ENCODE data around the gene SPRED2. TPM values are rescaled to one million over a fixed set of nuclear protein-coding genes. Genes with fewer than 3 reads are reported as not detected.
A peak's percentile ranks its signal among the peaks of the same experiment; 100 is the strongest.

SPRED2 gene, protein sequence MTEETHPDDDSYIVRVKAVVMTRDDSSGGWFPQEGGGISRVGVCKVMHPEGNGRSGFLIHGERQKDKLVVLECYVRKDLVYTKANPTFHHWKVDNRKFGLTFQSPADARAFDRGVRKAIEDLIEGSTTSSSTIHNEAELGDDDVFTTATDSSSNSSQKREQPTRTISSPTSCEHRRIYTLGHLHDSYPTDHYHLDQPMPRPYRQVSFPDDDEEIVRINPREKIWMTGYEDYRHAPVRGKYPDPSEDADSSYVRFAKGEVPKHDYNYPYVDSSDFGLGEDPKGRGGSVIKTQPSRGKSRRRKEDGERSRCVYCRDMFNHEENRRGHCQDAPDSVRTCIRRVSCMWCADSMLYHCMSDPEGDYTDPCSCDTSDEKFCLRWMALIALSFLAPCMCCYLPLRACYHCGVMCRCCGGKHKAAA
- polyA plus RNA-seq, result 0.94 TPM

DNA sequence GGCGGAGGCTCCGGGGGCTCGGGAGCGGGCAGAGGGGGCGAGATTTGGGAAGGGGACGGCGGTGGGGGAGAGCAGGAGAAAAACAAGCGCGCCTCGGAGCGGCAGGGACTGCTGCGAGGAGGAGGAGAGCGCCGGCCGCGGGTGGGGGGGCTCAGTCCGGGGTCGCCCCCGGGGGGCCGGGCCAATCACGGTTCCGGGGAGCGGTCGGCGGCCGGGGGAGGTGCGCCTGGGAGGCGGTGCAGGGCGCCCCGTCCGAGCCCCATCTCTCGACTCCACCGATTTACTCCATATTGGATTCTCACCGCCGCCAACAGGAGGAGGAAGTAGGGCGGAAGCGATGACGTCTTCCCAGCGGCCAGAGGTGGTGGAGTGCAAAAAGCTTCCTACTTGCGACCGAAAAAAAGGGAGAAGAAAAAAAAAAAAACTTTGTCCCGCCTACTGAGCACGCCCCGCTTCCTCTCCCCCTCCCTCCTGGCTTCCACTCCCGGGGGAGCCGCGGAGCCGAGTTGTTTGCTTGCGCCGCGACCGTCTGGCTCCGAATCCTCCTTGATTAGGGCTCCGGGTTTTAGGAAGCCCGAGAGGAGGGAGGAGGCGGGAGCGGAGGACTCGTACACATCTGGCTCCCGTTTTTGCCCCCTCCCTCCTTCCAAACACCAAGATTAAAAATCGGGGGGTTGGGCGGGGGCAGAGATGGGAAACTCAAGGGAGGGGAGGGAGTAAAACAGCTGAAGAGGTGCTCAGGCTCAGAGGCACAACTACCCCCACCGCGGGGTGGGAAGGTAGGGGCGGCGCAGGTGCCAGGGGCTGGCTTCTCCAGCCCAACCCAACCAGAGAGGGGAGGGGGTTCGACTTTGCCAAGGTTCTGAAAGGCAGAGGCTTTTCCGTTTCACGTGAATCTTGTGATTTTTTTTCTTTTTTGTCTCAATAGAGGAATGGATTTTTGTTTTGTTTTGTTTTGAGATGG, at the start of gene SPRED2:
Gene SPRED2 (minus strand): TSS at position 373 of the 964 bp plus-strand sequence. CDS start 612 bp downstream, outside the sequence.
- H3K27me3 Mint-ChIP-seq, result peaks cover 36% of the 10 kb centered on the region
- peak within 1 kb of the TSS; percentile 85 to 97 (median 95) for H3K4me3 Mint-ChIP-seq
- H3K36me3 Mint-ChIP-seq, result no peaks in the 10 kb centered on the region
- peak within 1 kb of the TSS; percentile 62 to 74 (median 71) for H3K27ac Mint-ChIP-seq
- H3K4me1 Mint-ChIP-seq, result peaks cover 6 to 12% (median 9%) of the 10 kb centered on the region in 3 donors
- no peaks in the 10 kb centered on the region for H3K9me3 Mint-ChIP-seq

DNA sequence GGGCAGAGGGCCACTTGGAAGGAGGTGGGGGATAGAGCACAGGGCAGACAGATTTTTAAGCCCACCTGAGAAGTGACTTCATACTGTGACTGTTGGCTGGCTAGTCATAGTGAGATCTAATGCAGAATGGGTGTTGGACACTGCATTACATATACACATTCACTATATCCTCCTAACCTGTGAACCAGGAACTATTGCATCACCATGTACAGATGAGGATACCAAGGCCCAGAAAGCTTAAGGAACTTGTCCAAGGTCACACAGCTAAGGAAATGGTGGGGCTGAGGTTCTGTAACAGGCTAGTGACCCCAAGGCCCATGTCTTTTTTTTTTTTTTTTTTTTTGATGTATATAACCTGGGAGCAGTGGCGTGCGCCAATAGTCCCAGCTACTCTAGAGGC, 49.6 kb upstream of the SPRED2 start:
- Mint-ChIP-seq H3K27me3 (peaks cover 14% of the 10 kb centered on the region), H3K9me3 (peaks cover 0 to 5% (median 1%) of the 10 kb centered on the region in 3 donors), H3K36me3 (no peaks in the 10 kb centered on the region), H3K4me3 (no peak overlapping the region), H3K4me1 (no peaks in the 10 kb centered on the region), H3K27ac (no peak overlapping the region)

DNA sequence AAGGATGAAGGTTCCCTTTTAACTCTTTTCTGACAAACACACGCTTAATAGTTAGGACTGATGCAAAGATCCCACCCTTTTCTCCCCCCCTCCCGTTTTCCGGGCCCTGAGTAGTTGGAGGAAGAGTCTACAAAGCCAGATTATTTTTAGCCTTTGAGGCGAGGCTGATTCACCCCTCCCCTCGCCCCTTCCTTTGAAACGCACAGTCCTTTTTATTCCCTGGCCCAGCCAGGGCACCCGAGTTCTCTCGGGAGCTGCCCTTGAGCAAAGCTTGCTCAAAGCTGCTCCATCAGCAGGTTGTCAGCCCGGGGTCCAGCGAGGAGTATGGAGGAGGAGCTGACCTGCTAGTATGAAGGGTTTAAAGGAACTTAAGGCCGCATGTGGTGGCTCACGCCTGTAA, 47.1 kb upstream of the SPRED2 start:
- Mint-ChIP-seq H3K9me3 (peaks cover 3 to 9% (median 4%) of the 10 kb centered on the region in 3 donors), H3K27me3 (peaks cover 11% of the 10 kb centered on the region), H3K4me3 (no peak overlapping the region), H3K4me1 (no peaks in the 10 kb centered on the region), H3K36me3 (no peaks in the 10 kb centered on the region), H3K27ac (peak overlapping the region in 1 of 3 donors; percentile 53)

DNA sequence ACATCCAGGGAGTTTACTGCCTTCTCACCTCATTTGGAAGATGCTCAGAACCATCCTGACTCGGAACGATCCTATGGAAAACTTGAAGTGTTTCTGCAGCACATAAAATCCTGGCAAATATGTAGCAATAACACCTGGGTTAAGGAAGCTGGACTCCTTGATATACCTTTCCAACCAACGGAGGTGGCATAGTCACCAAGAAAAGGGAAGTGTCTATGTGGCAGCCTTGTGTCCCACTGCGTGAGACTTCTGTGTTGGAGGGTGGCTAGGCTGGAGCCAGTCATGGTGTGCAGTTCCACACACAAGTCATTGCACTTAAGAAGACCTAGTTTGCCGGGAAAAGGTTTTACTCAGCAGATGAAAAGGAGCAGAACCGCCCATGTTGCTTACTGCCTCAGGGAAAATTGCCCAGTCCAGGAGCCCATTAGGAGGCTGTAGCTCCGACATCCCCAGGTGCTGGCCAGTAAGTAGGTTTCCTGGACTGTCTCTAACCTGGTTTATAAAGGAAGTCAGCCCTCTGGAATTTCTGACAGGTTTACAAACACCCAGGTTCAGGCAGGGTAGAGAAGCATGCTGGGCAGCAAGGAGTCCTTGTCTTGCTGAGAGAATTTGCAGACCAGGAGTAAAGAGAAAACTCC, 46.2 kb upstream of the SPRED2 start:
- Mint-ChIP-seq H3K4me1 (no peaks in the 10 kb centered on the region), H3K27me3 (peaks cover 6% of the 10 kb centered on the region), H3K9me3 (peaks cover 4 to 15% (median 8%) of the 10 kb centered on the region in 3 donors), H3K36me3 (no peaks in the 10 kb centered on the region), H3K27ac (peak overlapping the region in 1 of 3 donors; percentile 63), H3K4me3 (no peak overlapping the region)

DNA sequence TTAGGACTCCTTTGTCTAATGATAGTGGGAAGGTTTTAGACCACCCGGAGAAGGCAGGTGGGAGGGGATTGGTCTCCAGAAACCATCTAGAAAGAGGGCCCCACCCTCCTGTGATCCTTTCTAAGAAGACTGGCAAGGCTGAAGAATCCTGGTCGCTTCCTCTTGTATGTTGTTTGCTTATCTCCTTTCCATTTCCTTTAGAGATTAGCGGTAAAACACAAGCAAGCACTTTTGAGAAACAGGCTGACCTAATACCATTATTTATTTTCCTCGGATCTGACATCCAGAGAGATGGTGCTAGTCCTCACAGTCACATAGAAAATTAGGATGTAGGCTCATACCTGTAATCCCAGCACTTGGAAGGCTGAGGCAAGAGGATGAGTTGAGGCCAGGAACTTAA, 45.2 kb upstream of the SPRED2 start:
- peaks cover 5% of the 10 kb centered on the region for H3K27me3 Mint-ChIP-seq
- no peak overlapping the region for H3K27ac Mint-ChIP-seq
- H3K9me3 Mint-ChIP-seq, result peaks cover 4 to 18% (median 8%) of the 10 kb centered on the region in 3 donors
- H3K4me3 Mint-ChIP-seq, result no peak overlapping the region
- no peaks in the 10 kb centered on the region for H3K36me3 Mint-ChIP-seq
- no peaks in the 10 kb centered on the region for H3K4me1 Mint-ChIP-seq

DNA sequence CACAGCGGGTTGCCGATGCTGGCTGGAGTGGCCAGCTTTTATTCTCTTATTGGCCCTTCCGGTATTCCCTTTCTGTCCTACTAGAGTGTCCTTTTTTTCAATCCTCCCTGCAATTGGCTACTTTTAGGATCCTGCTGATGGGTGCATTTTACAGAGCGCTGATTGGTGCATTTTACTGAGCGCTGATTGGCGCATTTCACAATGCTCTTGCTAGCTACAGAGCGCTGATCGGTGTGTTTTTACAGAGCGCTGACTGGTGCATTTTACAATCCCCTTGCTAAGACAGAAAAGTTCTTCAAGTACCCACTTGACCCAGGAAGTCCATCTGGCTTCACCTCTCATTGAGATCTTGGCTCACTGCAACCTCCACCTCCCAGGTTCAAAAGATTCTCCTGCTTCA, 44.4 kb upstream of the SPRED2 start:
- Mint-ChIP-seq H3K4me3 (no peak overlapping the region), H3K36me3 (no peaks in the 10 kb centered on the region), H3K27ac (no peak overlapping the region), H3K27me3 (peaks cover 5% of the 10 kb centered on the region), H3K9me3 (peaks cover 4 to 18% (median 8%) of the 10 kb centered on the region in 3 donors), H3K4me1 (no peaks in the 10 kb centered on the region)

DNA sequence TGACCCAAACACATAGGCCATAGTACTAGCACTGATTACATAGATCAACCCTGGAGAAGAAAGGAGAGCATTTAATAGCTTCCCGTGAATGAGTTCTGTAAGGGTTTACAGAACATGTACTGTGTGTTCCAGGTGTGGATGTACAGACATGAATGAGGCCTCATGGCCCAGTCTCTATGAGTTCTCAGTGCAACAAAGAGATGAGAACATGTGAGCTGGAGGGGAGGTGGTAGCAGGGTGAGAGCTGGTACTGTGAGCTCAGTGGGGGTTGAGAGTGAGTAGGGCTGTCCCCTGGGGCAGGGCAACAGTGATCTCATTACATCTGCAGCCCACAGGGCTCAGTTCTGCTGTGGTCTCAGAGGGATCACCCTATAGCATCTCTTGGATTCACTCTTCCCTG, 42.6 kb upstream of the SPRED2 start:
- no peaks in the 10 kb centered on the region for H3K4me1 Mint-ChIP-seq
- H3K36me3 Mint-ChIP-seq, result no peaks in the 10 kb centered on the region
- no peak overlapping the region for H3K4me3 Mint-ChIP-seq
- peaks cover 4 to 18% (median 10%) of the 10 kb centered on the region in 3 donors for H3K9me3 Mint-ChIP-seq
- H3K27me3 Mint-ChIP-seq, result peaks cover 5% of the 10 kb centered on the region
- no peak overlapping the region for H3K27ac Mint-ChIP-seq

DNA sequence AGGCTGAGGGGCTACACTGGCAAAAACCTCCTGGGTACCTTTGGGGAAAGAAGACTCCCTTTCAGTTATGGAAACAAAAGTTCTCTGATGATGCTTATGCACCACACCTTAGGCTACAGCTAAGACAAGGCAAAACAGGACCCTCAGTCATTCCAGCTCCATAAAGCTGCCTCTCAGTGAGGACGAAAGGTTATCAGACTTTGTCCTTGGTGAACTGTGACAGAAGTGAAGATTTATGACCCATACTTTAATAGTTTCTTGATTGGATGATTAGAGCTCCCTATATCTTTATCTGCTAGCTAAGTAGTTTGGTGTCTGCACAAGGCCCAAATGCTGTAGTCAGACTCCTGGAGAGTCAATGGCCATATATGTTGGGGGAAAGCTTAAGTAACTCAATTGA, 40.6 kb upstream of the SPRED2 start:
- H3K4me1 Mint-ChIP-seq, result no peaks in the 10 kb centered on the region
- H3K4me3 Mint-ChIP-seq, result no peak overlapping the region

DNA sequence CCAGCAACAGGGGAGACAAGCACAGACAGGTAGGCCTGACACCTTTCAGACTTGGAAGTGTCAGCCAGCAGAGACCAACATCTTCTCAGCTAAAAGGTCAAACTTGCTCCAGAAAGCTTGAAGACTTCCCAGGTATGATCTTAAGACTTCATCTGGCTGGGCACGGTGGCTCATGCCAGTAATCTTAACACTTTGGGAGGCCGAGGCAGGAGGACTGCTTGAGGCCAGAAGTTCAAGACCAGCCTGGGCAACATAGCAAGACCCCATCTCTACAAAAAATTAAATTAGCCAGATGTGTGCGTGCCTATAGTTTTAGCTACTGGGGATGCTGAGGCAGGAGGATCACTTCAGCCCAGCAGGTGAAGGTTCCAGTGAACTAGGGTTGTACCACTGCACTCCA, 39.0 kb upstream of the SPRED2 start:
- H3K36me3 Mint-ChIP-seq, result no peaks in the 10 kb centered on the region

More for the DNA sequence above, 40.6 kb upstream of the SPRED2 start:
- Mint-ChIP-seq H3K27ac (no peak overlapping the region), H3K36me3 (no peaks in the 10 kb centered on the region), H3K9me3 (peaks cover 4 to 18% (median 10%) of the 10 kb centered on the region in 3 donors), H3K27me3 (no peaks in the 10 kb centered on the region)

DNA sequence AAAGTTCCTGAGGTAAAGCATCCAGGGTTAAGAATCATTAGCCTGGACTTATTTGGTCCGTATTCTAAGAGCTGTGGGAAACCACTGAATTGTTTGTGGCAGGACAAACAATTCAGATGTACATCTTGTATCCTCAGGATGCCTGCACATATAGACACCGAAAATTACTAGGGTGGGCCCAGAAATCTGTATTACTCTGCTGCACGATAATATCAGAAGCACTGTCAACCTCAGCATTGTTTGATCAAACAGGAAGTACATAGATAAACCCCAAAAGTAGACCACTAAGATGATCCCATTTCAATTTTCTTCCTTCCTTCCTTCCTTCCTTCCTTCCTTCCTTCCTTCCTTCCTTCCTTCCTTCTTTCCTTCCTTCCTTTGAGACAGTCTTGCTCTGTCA, 34.2 kb upstream of the SPRED2 start:
- H3K4me3 Mint-ChIP-seq, result no peak overlapping the region
- H3K27me3 Mint-ChIP-seq, result peaks cover 2% of the 10 kb centered on the region
- H3K9me3 Mint-ChIP-seq, result peaks cover 0 to 4% (median 3%) of the 10 kb centered on the region in 3 donors
- H3K4me1 Mint-ChIP-seq, result no peaks in the 10 kb centered on the region
- H3K36me3 Mint-ChIP-seq, result peaks cover 2% of the 10 kb centered on the region
- H3K27ac Mint-ChIP-seq, result no peak overlapping the region

More for the DNA sequence above, 39.0 kb upstream of the SPRED2 start:
- Mint-ChIP-seq H3K27ac (no peak overlapping the region), H3K27me3 (no peaks in the 10 kb centered on the region), H3K4me1 (no peaks in the 10 kb centered on the region), H3K4me3 (no peak overlapping the region), H3K9me3 (peaks cover 6 to 18% (median 10%) of the 10 kb centered on the region in 3 donors)

DNA sequence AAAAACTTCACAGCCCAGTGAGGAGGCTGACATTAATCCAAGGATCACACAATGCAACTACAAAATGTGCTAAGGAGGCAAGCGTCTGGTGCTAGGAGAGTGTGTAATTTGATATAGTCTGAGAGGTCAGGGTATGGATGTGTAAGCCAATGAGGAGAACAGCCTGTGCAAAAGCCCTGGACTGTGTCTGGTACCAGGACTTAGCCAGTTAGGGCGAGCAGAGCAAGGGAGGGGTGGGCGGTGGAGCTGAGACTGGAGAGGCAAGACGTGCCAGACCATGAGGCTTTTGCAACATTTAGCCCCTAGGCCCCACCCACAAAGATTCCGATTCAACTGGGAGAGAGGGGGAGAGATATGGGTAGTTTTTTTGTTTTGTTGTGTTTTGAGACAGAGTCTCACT, 33.5 kb upstream of the SPRED2 start:
- Mint-ChIP-seq H3K4me1 (no peaks in the 10 kb centered on the region), H3K27me3 (peaks cover 2% of the 10 kb centered on the region), H3K9me3 (peaks cover 0 to 5% (median 3%) of the 10 kb centered on the region in 3 donors), H3K36me3 (peaks cover 2% of the 10 kb centered on the region), H3K4me3 (no peak overlapping the region), H3K27ac (no peak overlapping the region)

DNA sequence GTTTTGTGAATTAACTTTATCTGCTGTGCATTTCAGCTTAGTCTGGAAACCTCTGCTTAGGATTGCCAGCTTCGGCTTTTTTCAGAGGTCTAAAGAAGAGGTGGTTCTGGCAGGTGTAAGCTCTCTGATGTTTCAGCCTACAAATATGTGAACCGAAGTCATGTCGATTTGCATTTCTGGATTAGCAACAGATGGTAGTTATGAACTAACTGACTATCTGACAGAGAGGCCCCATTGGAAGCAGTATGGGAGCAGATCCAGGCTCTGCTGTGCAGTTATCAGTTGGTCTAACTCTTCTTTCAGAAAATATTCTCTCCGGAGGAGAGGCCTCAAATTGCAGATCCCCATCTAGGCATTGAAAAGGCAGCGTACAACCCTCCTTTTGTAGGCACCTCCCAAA, 32.7 kb upstream of the SPRED2 start:
- H3K4me3 Mint-ChIP-seq, result no peak overlapping the region
- no peak overlapping the region for H3K27ac Mint-ChIP-seq
- H3K9me3 Mint-ChIP-seq, result peaks cover 0 to 5% (median 3%) of the 10 kb centered on the region in 3 donors
- H3K4me1 Mint-ChIP-seq, result no peaks in the 10 kb centered on the region
- peaks cover 2% of the 10 kb centered on the region for H3K36me3 Mint-ChIP-seq
- H3K27me3 Mint-ChIP-seq, result peaks cover 2% of the 10 kb centered on the region

DNA sequence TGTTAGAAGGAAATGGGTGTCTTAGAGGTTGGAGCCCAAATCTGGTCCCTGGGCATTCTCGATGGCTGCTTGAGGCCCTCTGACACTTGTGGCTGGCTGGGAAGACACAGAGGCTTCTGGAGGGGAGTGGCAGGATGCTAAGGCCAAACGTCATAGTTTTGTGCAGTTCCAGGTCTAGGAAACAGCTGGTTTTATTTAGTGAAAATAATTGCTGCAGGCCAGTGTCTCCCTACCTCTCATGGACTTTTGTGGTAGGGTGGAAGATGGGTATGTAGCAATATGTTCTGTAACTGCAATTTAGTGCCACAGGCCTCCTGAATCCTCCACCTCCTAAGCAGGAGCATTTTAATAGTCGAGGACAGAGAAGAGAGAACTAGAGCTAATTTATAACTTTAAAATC, 32.2 kb upstream of the SPRED2 start:
- Mint-ChIP-seq H3K27ac (peak overlapping the region in 1 of 3 donors; percentile 48), H3K9me3 (peaks cover 0 to 5% (median 3%) of the 10 kb centered on the region in 3 donors), H3K27me3 (peaks cover 7% of the 10 kb centered on the region), H3K36me3 (peaks cover 2% of the 10 kb centered on the region), H3K4me1 (no peaks in the 10 kb centered on the region), H3K4me3 (no peak overlapping the region)

DNA sequence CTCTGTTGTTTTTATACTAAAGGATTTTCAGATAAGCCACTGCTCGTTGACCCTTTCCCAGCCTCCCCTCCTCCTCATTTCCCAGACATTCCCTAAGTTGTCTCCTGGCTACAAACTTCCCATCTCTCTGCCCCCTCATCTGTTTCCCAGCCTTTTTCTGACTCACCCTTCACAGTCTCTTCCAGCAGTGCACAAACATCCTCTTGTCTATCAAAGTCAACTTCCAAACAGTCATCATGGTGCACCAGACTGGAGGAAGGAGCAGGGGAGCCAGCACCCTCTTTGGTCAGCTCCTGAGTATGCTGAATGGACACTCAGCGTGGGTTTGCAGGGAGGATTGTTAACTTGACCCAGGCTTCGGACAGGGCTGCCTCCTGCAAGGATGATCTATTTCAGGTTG, 26.6 kb upstream of the SPRED2 start:
- Mint-ChIP-seq H3K4me1 (peaks cover 0 to 2% (median 0%) of the 10 kb centered on the region in 3 donors), H3K27ac (no peak overlapping the region), H3K9me3 (peaks cover 0 to 2% (median 0%) of the 10 kb centered on the region in 3 donors), H3K27me3 (peaks cover 9% of the 10 kb centered on the region), H3K4me3 (no peak overlapping the region), H3K36me3 (peaks cover 2% of the 10 kb centered on the region)
